Prostate gland (tissue), 2 donors: Measurements from ENCODE around the gene JKAMP. TPM values are rescaled to one million over a fixed set of nuclear protein-coding genes. Genes with fewer than 3 reads are reported as not detected.
A peak's percentile ranks its signal among the peaks of the same experiment; 100 is the strongest.

ENCODE experiments used
- DNase-seq: peaks from one replicate; pipeline ENCODE4 v3.0.0-alpha.2; 2019; ENCODE audit warnings: low spot score
- H3K27ac ChIP-seq, 2 donors: fragments of 200-600 bp; sonication (generic); 2 replicates each; pipeline ENCODE4 v1.5.1; 2017 to 2019
- H3K27me3 ChIP-seq: fragments of 200-600 bp; sonication (generic); replicated peaks from 2 replicates; pipeline ENCODE4 v1.5.1; 2019; ENCODE audit not compliant: insufficient read depth
- H3K36me3 ChIP-seq, 2 donors: fragments of 200-600 bp; sonication (generic); 1 replicate in 1 of 2; 2 replicates in 1 of 2; pipeline versions ENCODE4 v1.5.1 to v1.8.1; 2017 to 2019
- H3K4me1 ChIP-seq: fragments of 200-600 bp; sonication (generic); replicated peaks from 2 replicates; pipeline ENCODE4 v1.5.1; 2019
- H3K4me3 ChIP-seq, 2 donors: fragments of 200-600 bp; sonication (generic); 2 replicates each; pipeline ENCODE4 v1.5.1; 2017 to 2019
- H3K9me3 ChIP-seq: fragments of 200-600 bp; sonication (generic); 2 replicates; pipeline ENCODE4 v1.5.1; 2017
- POLR2A ChIP-seq: fragments of 450-650 bp; IDR thresholded peaks from one replicate; pipeline ENCODE4 v1.6.1; 2016; ENCODE audit warnings: antibody characterized with exemption, mild to moderate bottlenecking
- POLR2AphosphoS5 ChIP-seq: sonication (generic); formaldehyde crosslinking; IDR thresholded peaks from one replicate; pipeline ENCODE4 v1.6.1; 2017; ENCODE audit warnings: antibody characterized with exemption
- WGBS: methylation state at CpG from one replicate; pipeline ENCODE4 v1.1.5; 2018; 5-methylcytosine and 5-hydroxymethylcytosine counted together
- intact Hi-C: fragments of 100-400 bp; cut with DNase I; formaldehyde crosslinking; loops from one replicate; pipeline ENCODE4 v1.14.2; 2022
- total RNA-seq, 2 donors: library from RNA; depleted of rRNA; stranded (reverse); fragments of >200 nt; gene quantifications; one replicate each; pipeline ENCODE4 v1.1.0, GENCODE V29; 2016
- TF ChIP-seq, protein P1 (sequence below), 4 experiments: fragments of 200-600 bp in 2 of 4; fragments of 450-650 bp in 2 of 4; sonication (generic) in 2 of 4; IDR thresholded peaks; 1 replicate in 3 of 4; 2 replicates in 1 of 4; pipeline ENCODE4 v1.5.1; 2016 to 2019; ENCODE audit warnings: antibody characterized with exemption in 4 of 4, mild to moderate bottlenecking in 2 of 4, moderate library complexity in 2 of 4

Gene JKAMP
- total RNA-seq, 2 donors from 2014 or later, result 73.9 to 86.0 TPM

DNA sequence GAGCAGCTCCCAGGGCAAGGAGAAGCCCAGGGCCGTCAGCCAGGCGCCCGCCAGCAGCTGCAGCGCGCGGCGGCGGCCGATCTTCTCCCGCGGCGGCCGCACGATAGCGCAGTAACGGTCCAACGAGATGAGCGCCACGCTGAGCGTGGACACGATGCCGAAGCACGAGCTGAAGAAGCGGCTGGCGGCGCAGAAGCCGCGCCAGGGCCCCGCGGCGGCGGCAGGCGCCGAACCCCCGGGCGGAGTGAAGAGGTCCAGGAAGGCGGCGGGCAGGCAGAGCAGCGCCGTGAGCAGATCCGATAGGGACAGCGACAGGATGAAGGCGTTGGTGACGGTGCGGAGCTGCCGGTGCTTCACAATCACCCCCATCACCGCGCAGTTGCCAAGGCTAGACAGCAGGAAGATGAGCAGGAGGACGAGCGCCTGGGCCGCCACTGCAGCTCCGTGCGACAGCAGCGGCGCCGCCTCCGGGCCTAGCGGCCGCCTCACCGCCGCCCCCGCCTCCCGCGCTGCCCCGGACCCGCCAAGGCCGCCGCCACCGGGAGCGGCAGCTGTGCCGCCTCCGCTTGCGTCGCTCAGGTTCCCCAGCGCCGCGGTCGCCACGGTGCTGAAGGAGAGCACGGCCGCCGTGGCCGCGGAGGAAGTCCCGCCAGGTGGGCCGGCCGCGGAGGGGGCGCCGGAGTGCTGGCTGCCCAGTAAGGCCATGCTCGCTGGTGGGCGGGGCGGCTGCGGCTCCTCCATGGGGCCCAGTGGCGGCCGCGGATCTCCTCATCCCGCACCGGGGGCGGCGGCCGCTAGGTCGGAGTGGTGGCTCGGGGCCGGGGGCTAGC is 19.6 kb upstream of the JKAMP start:
- Histone ChIP-seq H3K27me3 (no peaks in the 10 kb centered on the region), H3K4me1 (no peaks in the 10 kb centered on the region), H3K36me3 (no peaks in the 10 kb centered on the region), H3K27ac (peak overlapping the region; percentile 80 to 82), H3K9me3 (no peaks in the 10 kb centered on the region), H3K4me3 (peak overlapping the region; percentile 63 to 66)
- intact Hi-C loops, result no loop called here
- TF ChIP-seq POLR2AphosphoS5 (no peak), POLR2A (peak; percentile 7)
- under 1% methylated on average over 76 of the region's 105 CpGs for WGBS
- DNase-seq, result peak; percentile 54

DNA sequence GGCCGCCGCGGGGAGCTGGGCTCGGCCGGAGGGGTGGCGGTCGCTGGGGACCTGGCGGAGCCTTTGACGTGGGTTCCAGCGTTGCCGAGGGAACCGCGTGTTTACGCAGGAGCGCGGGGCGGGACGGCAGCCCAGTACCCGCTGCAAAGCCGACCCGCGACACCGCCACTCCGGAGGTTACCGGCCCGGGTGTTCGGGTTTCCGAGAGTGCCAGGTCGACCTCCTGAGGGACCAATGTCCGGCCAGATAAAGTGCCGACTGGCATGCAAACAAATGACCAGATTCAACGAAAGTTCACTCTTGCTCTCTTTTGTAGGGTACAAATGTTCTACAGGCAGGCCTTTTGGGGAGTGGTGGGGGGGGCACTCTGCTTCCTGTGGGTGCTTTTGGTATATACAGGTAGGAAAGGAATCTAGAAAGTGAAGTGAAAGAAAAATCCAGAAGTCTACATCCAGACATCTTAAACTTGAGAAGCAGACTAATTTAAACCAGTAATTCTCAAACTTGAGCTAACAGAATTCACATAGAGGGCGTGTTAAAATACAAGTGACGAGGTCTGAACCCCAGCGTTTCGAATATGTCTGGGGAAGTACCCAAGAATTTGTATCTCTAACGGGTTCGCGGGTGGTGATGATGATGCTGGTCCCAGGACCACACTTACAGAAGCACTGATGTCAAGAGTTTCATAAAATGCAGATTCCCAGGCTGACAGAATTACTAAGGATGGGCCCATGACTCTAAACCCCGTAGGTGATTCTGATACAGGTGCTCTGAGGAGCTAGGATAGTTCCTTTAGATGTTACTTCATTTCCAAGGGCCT is 18.8 kb upstream of the JKAMP start, which contains the start of gene GPR135:
GPR135 (minus strand) TSS at position 65 of the 820 bp plus-strand sequence. CDS start 154 bp downstream, outside the sequence.
- Histone ChIP-seq H3K27ac (peak within 1 kb of the TSS; percentile 80 to 82), H3K36me3 (no peaks in the 10 kb centered on the region), H3K27me3 (no peaks in the 10 kb centered on the region), H3K4me1 (no peaks in the 10 kb centered on the region), H3K9me3 (no peaks in the 10 kb centered on the region), H3K4me3 (peak within 1 kb of the TSS; percentile 63 to 66)
- TF ChIP-seq POLR2A (no peak), POLR2AphosphoS5 (no peak)
- TF ChIP-seq, protein P1, sequence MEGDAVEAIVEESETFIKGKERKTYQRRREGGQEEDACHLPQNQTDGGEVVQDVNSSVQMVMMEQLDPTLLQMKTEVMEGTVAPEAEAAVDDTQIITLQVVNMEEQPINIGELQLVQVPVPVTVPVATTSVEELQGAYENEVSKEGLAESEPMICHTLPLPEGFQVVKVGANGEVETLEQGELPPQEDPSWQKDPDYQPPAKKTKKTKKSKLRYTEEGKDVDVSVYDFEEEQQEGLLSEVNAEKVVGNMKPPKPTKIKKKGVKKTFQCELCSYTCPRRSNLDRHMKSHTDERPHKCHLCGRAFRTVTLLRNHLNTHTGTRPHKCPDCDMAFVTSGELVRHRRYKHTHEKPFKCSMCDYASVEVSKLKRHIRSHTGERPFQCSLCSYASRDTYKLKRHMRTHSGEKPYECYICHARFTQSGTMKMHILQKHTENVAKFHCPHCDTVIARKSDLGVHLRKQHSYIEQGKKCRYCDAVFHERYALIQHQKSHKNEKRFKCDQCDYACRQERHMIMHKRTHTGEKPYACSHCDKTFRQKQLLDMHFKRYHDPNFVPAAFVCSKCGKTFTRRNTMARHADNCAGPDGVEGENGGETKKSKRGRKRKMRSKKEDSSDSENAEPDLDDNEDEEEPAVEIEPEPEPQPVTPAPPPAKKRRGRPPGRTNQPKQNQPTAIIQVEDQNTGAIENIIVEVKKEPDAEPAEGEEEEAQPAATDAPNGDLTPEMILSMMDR (IDR thresholded peaks at IDR 0.05), result no peak
- 18% methylated on average over 40 of the region's 40 CpGs for WGBS
- intact Hi-C loops, result no loop called here
- peak; percentile 46 for DNase-seq

DNA sequence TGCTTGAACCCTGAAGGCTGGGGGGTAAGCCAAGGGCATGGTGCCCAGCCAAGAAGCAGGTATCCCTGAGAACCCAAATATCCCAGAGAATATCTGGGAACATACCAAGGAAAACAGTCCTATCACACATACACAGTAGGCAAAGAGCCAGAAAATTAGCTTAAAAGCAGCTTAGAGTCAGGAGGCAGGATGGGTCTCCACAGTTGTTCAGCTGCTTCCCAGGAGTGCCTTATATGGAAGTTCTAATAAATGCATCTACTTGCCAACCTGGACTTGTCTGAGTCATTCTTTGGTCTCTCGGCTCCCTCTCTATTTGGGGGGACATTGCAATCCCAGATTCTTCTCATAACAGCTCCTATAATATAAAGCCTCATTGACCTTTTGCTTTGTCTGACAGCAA is 10.1 kb upstream of the JKAMP start:
- no peak overlapping the region for H3K4me3 ChIP-seq
- H3K4me1 ChIP-seq, result no peaks in the 10 kb centered on the region
- H3K9me3 ChIP-seq, result no peaks in the 10 kb centered on the region
- TF ChIP-seq POLR2AphosphoS5 (no peak), POLR2A (no peak)
- TF ChIP-seq, protein P1 (IDR thresholded peaks at IDR 0.05), result no peak
- intact Hi-C loops, result no loop called here
- H3K27ac ChIP-seq, result no peak overlapping the region
- WGBS, result 63% methylated on average over 1 of the region's 1 CpG
- H3K27me3 ChIP-seq, result no peaks in the 10 kb centered on the region
- H3K36me3 ChIP-seq, result peaks cover 0 to 3% of the 10 kb centered on the region in 2 donors
- no peak for DNase-seq

DNA sequence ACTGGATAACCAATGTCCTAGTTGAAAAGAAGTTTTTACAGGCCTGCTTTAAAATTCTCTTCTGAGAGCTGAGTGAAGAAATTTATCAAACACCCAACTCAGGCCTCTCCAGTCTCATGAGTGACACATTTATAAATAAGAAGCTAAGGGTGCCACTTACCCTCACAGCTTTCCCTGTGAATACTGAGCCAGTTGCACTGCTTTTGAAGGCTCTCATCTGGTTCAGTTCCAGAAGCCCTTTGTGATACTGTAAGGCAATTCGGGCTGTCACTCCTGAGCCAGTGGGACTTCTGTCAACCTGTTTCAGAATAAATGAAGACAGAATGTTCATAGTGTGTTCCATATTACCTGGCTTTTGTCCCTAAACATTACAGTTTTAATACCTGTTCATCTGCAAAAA is 8.6 kb upstream of the JKAMP start:
- DNase-seq, result no peak
- Histone ChIP-seq H3K27me3 (no peaks in the 10 kb centered on the region), H3K4me1 (no peaks in the 10 kb centered on the region), H3K36me3 (peaks cover 0 to 3% of the 10 kb centered on the region in 2 donors), H3K4me3 (no peak overlapping the region), H3K9me3 (no peaks in the 10 kb centered on the region), H3K27ac (no peak overlapping the region)
- no peak for TF ChIP-seq POLR2A
- TF ChIP-seq, protein P1 (IDR thresholded peaks at IDR 0.05), result no peak
- intact Hi-C loops, result no loop called here
- WGBS, result 95% methylated on average over 1 of the region's 1 CpG

DNA sequence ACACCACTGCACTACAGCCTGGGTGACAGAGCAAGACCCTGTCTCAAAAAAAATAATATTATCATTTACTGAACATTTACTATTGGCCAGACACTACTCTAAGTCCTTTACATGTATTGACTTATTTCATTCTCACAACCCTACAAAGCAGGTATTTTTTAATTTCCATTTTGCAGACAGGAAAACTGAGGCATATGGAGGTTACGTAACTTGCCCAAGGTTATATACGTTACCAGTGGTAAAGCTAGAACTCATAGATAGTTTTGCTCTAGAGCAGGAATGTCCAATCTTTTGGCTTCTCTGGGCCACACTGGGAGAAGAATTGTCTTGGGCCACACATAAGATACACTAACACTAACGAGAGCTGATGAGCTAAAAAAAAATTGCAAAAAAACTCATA is 5.8 kb upstream of the JKAMP start:
- Histone ChIP-seq H3K9me3 (no peaks in the 10 kb centered on the region), H3K4me3 (no peak overlapping the region), H3K36me3 (peaks cover 0 to 3% of the 10 kb centered on the region in 2 donors), H3K27me3 (no peaks in the 10 kb centered on the region), H3K27ac (no peak overlapping the region), H3K4me1 (no peaks in the 10 kb centered on the region)
- no peak for TF ChIP-seq POLR2AphosphoS5
- no peak for TF ChIP-seq POLR2A
- WGBS, result 96% methylated on average over 3 of the region's 3 CpGs
- intact Hi-C loops, result no loop called here
- no peak for DNase-seq
